IMR-90 (cell line): ENCODE data around the gene GABRG1. TPM values are rescaled to one million over a fixed set of nuclear protein-coding genes. Genes with fewer than 3 reads are reported as not detected.

Experiments
- ATAC-seq: fragments of 200-7000 bp; cut with Tn5 transposase; 2 replicates; pipeline ENCODE4 v1.9.1; 2020; ENCODE audit warnings: low read depth, mild to moderate bottlenecking, moderate library complexity
- BruUV-seq: library from RNA; stranded (reverse); fragments of 400-500 nt; replicated peaks from 2 replicates; lab custom pipeline; 2021; lab: Mats Ljungman, UMichigan
- CTCF ChIA-PET: fragments of 300-600 bp; formaldehyde crosslinking; extraction: SDS; loops from one replicate; lab custom pipeline; 2021; ENCODE audit warnings: antibody characterized with exemption; lab: Yijun Ruan, JAX
- POLR2A ChIA-PET: fragments of 300-600 bp; sonication (Branson Sonifier 250); formaldehyde crosslinking; loops from one replicate; lab custom pipeline; 2022; ENCODE audit warnings: antibody characterized with exemption; ENCODE audit not compliant: unreplicated experiment; lab: Charles Lee
- DNase-seq: peaks from one replicate; pipeline ENCODE4 v3.0.0; 2013
- H2AFZ ChIP-seq: replicated peaks from 2 replicates; pipeline ENCODE3; 2013; ENCODE audit warnings: low read length, mild to moderate bottlenecking; ENCODE audit not compliant: poor library complexity
- H2AK5ac ChIP-seq: 2 replicates; pipeline ENCODE4 v1.6.1; 2013; ENCODE audit warnings: low read depth, low read length, inconsistent platforms
- H2AK9ac ChIP-seq: replicated peaks from 2 replicates; pipeline ENCODE3; 2013; ENCODE audit warnings: mild to moderate bottlenecking, low read depth, low read length, moderate library complexity; ENCODE audit not compliant: poor library complexity
- H2BK120ac ChIP-seq: 2 replicates; pipeline ENCODE4 v1.6.1; 2013; ENCODE audit warnings: low read depth, low read length, inconsistent platforms
- H2BK15ac ChIP-seq: 3 replicates; pipeline ENCODE4 v1.6.1; 2013; ENCODE audit warnings: low read depth, low read length, inconsistent platforms
- H2BK20ac ChIP-seq: 2 replicates; pipeline ENCODE4 v1.6.1; 2013; ENCODE audit warnings: low read depth, mild to moderate bottlenecking, inconsistent platforms, low read length, moderate library complexity
- H2BK5ac ChIP-seq: 2 replicates; pipeline ENCODE4 v1.6.1; 2013; ENCODE audit warnings: mild to moderate bottlenecking, low read depth, low read length, inconsistent platforms; ENCODE audit not compliant: poor library complexity, severe bottlenecking
- H3K14ac ChIP-seq: replicated peaks from 2 replicates; pipeline ENCODE4 v1.6.1; 2013; ENCODE audit warnings: low read depth, low read length, inconsistent platforms
- H3K18ac ChIP-seq: 2 replicates; pipeline ENCODE4 v1.6.1; 2013; ENCODE audit warnings: low read depth, low read length, control low read depth
- H3K23ac ChIP-seq: 2 replicates; pipeline ENCODE4 v1.6.1; 2013; ENCODE audit warnings: low read depth, low read length, inconsistent platforms
- H3K27ac ChIP-seq: 2 replicates; pipeline ENCODE4 v1.5.1; 2013; ENCODE audit warnings: mild to moderate bottlenecking, control low read depth, low read length; ENCODE audit not compliant: insufficient read depth
- H3K27me3 ChIP-seq: 2 replicates; pipeline ENCODE4 v1.6.1; 2013; ENCODE audit warnings: low read length; ENCODE audit not compliant: control insufficient read depth, insufficient read depth
- H3K36me3 ChIP-seq: 2 replicates; pipeline ENCODE4 v1.6.1; 2013; ENCODE audit warnings: low read length, mixed read lengths; ENCODE audit not compliant: control insufficient read depth, insufficient read depth
- H3K4ac ChIP-seq: 2 replicates; pipeline ENCODE4 v1.6.1; 2013; ENCODE audit warnings: low read depth, low read length, inconsistent platforms
- H3K4me1 ChIP-seq: 2 replicates; pipeline ENCODE4 v1.6.1; 2013; ENCODE audit warnings: low read length, mixed read lengths; ENCODE audit not compliant: control insufficient read depth, insufficient read depth
- H3K4me2 ChIP-seq: 2 replicates; pipeline ENCODE4 v1.6.1; 2013; ENCODE audit warnings: low read depth, mild to moderate bottlenecking, control low read depth, low read length, moderate library complexity
- H3K4me3 ChIP-seq: 2 replicates; pipeline ENCODE4 v1.5.1; 2013; ENCODE audit warnings: low read depth, mild to moderate bottlenecking, control low read depth, low read length, moderate library complexity; ENCODE audit not compliant: insufficient read depth
- H3K56ac ChIP-seq: 2 replicates; pipeline ENCODE4 v1.6.1; 2013; ENCODE audit warnings: low read length, inconsistent platforms; ENCODE audit not compliant: insufficient read depth; ENCODE audit errors: extremely low read depth
- H3K79me1 ChIP-seq, 2 experiments: 2 replicates each; pipeline ENCODE4 v1.6.1; 2013; ENCODE audit warnings: low read length in 2 of 2, inconsistent platforms in 1 of 2, low read depth in 1 of 2
- H3K9ac ChIP-seq: 2 replicates; pipeline ENCODE4 v1.6.1; 2013; ENCODE audit warnings: low read depth, low read length, control low read depth
- H3K9me1 ChIP-seq: 2 replicates; pipeline ENCODE4 v1.6.1; 2013; ENCODE audit warnings: low read length, inconsistent platforms; ENCODE audit not compliant: insufficient read depth
- H3K9me3 ChIP-seq: 2 replicates; pipeline ENCODE4 v1.6.1; 2013; ENCODE audit warnings: low read length; ENCODE audit not compliant: control insufficient read depth, insufficient read depth
- H4K20me1 ChIP-seq: 2 replicates; pipeline ENCODE4 v1.6.1; 2013; ENCODE audit warnings: low read length, inconsistent platforms; ENCODE audit not compliant: insufficient read depth
- H4K5ac ChIP-seq: 2 replicates; pipeline ENCODE4 v1.6.1; 2013; ENCODE audit warnings: mild to moderate bottlenecking, low read depth, low read length, control low read depth
- H4K8ac ChIP-seq, 2 experiments: 2 replicates each; pipeline ENCODE4 v1.6.1; 2013; ENCODE audit warnings: low read depth in 2 of 2, low read length in 2 of 2, control low read depth in 1 of 2, inconsistent platforms in 1 of 2
- H4K91ac ChIP-seq: 2 replicates; pipeline ENCODE4 v1.6.1; 2013; ENCODE audit warnings: low read depth, low read length, inconsistent platforms; ENCODE audit not compliant: insufficient read depth
- BHLHE40 ChIP-seq: fragments of 150-350 bp; IDR thresholded peaks from 2 replicates; pipeline ENCODE4 v1.6.1; 2016; ENCODE audit warnings: mild to moderate bottlenecking, low read depth, low read length
- MAFK ChIP-seq: IDR thresholded peaks from 2 replicates; pipeline ENCODE4 v1.6.1; 2012; ENCODE audit warnings: low read depth, low read length, improper control_type of control experiment
- MXI1 ChIP-seq: IDR thresholded peaks from 2 replicates; pipeline ENCODE4 v1.6.1; 2012; ENCODE audit warnings: low read depth, mild to moderate bottlenecking, low read length, moderate library complexity, borderline replicate concordance
- RAD21 ChIP-seq: IDR thresholded peaks from 2 replicates; pipeline ENCODE4 v1.6.1; 2012; ENCODE audit warnings: low read length, improper control_type of control experiment
- WGBS, 2 experiments: methylation state at CpG; one replicate each; pipeline versions ENCODE4 v1.1.5 to v1.1.7; 2013; ENCODE audit warnings: missing lambda C conversion rate in 2 of 2; ENCODE audit not compliant: insufficient read length in 1 of 2; ENCODE audit errors: extremely low coverage in 2 of 2; 5-methylcytosine and 5-hydroxymethylcytosine counted together
- dilution Hi-C: fragments of 300-500 bp; cut with HindIII; formaldehyde crosslinking; loops from one replicate; pipeline ENCODE4 v1.14.3; 2018; ENCODE audit warnings: low sequenced_read_pairs; ENCODE audit not compliant: unreplicated experiment
- in situ Hi-C: fragments of 300-500 bp; cut with MboI; formaldehyde crosslinking; loops from 3 replicates; pipeline ENCODE4 v1.14.3; 2019; ENCODE audit warnings: low sequenced_read_pairs, inconsistent platforms, mixed read lengths
- intact Hi-C: fragments of 100-400 bp; cut with micrococcal nuclease; formaldehyde crosslinking; loops from 2 replicates; pipeline ENCODE4 v1.10.0; 2022
- polyA plus RNA-seq, 3 experiments: library from polyadenylated mRNA; depleted of rRNA; stranded (reverse); fragments of >200 nt; gene quantifications; 2 replicates each; pipeline ENCODE4 v1.2.3, GENCODE V29; 2012; ENCODE audit warnings: low replicate concordance in 1 of 3
- total RNA-seq: library from RNA; depleted of rRNA; stranded (reverse); fragments of >200 nt; gene quantifications from 2 replicates; pipeline ENCODE4 v1.2.3, GENCODE V29; 2012
- TF ChIP-seq, protein P1 (sequence below): fragments of 150-350 bp; IDR thresholded peaks from 2 replicates; pipeline ENCODE4 v1.6.1; 2016; ENCODE audit warnings: low read depth, mild to moderate bottlenecking, low read length, moderate library complexity, borderline replicate concordance

The GABRG1 gene
- total and polyA plus RNA-seq, 2 of the 4 experiments (the other 2 are of a cell fraction), result not detected

DNA sequence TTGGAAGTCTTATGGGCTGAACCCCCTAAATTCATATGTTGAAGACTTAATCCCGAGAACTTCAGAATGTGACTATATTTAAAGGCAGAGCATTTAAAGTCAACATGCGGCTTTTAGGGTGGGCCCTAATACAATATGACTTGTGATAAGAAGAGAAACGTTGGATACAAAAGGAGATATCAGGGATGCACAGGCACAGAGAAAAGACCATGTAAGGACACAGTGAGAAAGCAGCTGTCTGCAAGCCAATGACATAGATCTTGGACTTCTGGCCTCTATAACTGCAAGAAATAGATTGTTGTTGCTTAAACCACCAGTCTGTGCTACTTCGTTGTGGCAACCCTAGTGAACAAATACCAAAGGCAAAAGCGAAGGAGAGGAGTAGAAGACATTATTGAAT is 42.2 kb downstream of the GABRG1 start:
- Histone ChIP-seq H2BK20ac (no peak overlapping the region), H3K36me3 (no peaks in the 10 kb centered on the region), H4K20me1 (no peaks in the 10 kb centered on the region), H4K91ac (no peak overlapping the region), H2AK9ac (no peak overlapping the region), H3K27me3 (no peaks in the 10 kb centered on the region), H3K23ac (no peak overlapping the region), H4K5ac (no peak overlapping the region), H4K8ac (no peak overlapping the region), H3K18ac (no peak overlapping the region), H3K4me2 (no peak overlapping the region), H2BK15ac (no peak overlapping the region), H3K9me3 (no peaks in the 10 kb centered on the region), H2BK120ac (no peak overlapping the region), H3K79me1 (no peaks in the 10 kb centered on the region), H3K4me3 (no peak overlapping the region), H2AFZ (no peak overlapping the region), H2AK5ac (no peak overlapping the region), H3K56ac (no peak overlapping the region), H3K9me1 (no peaks in the 10 kb centered on the region), H3K9ac (no peak overlapping the region), H3K27ac (no peak overlapping the region), H3K14ac (no peak overlapping the region), H3K4me1 (no peaks in the 10 kb centered on the region), H2BK5ac (no peak overlapping the region), H3K4ac (no peak overlapping the region)
- dilution Hi-C loops, result no loop called here
- BruUV-seq, result no TSS peak
- ChIA-PET CTCF (no interaction called here), POLR2A (no interaction called here)
- DNase-seq (no peak), ATAC-seq (no peak)
- 40% methylated on average over 1 of the region's 5 CpGs; no CpG with 5 or more reads in 1 of the 2 experiments for WGBS, 2 experiments
- intact Hi-C loops, result no loop called here
- in situ Hi-C loops, result no loop called here
- TF ChIP-seq BHLHE40, result no peak
- TF ChIP-seq, protein P1, sequence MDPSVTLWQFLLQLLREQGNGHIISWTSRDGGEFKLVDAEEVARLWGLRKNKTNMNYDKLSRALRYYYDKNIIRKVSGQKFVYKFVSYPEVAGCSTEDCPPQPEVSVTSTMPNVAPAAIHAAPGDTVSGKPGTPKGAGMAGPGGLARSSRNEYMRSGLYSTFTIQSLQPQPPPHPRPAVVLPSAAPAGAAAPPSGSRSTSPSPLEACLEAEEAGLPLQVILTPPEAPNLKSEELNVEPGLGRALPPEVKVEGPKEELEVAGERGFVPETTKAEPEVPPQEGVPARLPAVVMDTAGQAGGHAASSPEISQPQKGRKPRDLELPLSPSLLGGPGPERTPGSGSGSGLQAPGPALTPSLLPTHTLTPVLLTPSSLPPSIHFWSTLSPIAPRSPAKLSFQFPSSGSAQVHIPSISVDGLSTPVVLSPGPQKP, result no peak
- no peak for TF ChIP-seq RAD21
- TF ChIP-seq MAFK, result no peak
- TF ChIP-seq MXI1, result no peak
